Stimulated activated naive CD4-positive, alpha-beta T cell treated with Interleukin-2 at 50 U/mL for 16 hours (primary cell): Measurements from ENCODE around the gene CTIF.
"Not testable (repeated sequence)": the region's sequence is repeated elsewhere in the genome, so short reads cannot be mapped to it uniquely, and the experiment has no call there.

ENCODE experiments used
- DNase-seq: peaks from one replicate; lab custom pipeline; 2025; lab: John Stamatoyannopoulos, UW

The CTIF gene

GRCh38 chr18:48538531-48539405 is at the start of gene CTIF:
Gene CTIF, plus strand, starts transcription at chr18:48539031. Its CDS starts 80,535 bp downstream, at chr18:48619566.
- DNase-seq: peak; percentile 64

GRCh38 chr18:48490641-48491293 is 48.1 kb upstream of the CTIF start:
- no peak for DNase-seq

- DNase-seq: no peak
These were observed 46.0 kb upstream of the CTIF start for GRCh38 chr18:48492880-48493279.

- no peak for DNase-seq
These were observed 45.2 kb upstream of the CTIF start for GRCh38 chr18:48493434-48494230.

GRCh38 chr18:48497863-48498262 is 41.0 kb upstream of the CTIF start:
- DNase-seq: no peak

- DNase-seq: no peak
These were observed 38.3 kb upstream of the CTIF start for GRCh38 chr18:48500517-48500916.

GRCh38 chr18:48502906-48503305 is 35.9 kb upstream of the CTIF start:
- no peak for DNase-seq

GRCh38 chr18:48504819-48505218 is 34.0 kb upstream of the CTIF start:
- no peak for DNase-seq

GRCh38 chr18:48506983-48507568 is 31.8 kb upstream of the CTIF start:
- DNase-seq: not testable (repeated sequence)

GRCh38 chr18:48512498-48512897 is 26.3 kb upstream of the CTIF start:
- not testable (repeated sequence) for DNase-seq

- DNase-seq: no peak
These were observed 24.0 kb upstream of the CTIF start for GRCh38 chr18:48514786-48515185.

- no peak for DNase-seq
These were observed 21.8 kb upstream of the CTIF start for GRCh38 chr18:48517048-48517447.

GRCh38 chr18:48519431-48520100 is 19.3 kb upstream of the CTIF start:
- DNase-seq: no peak

- DNase-seq: no peak
These were observed 17.1 kb upstream of the CTIF start for GRCh38 chr18:48521723-48522122.

GRCh38 chr18:48525671-48526070 is 13.2 kb upstream of the CTIF start:
- DNase-seq: no peak

GRCh38 chr18:48527461-48527860 is 11.4 kb upstream of the CTIF start:
- no peak for DNase-seq

- no peak for DNase-seq
These were observed 10.0 kb upstream of the CTIF start for GRCh38 chr18:48528861-48529260.

- DNase-seq: no peak
These were observed 9.0 kb upstream of the CTIF start for GRCh38 chr18:48529796-48530195.

- no peak for DNase-seq
These were observed 8.3 kb upstream of the CTIF start for GRCh38 chr18:48530399-48531081.

GRCh38 chr18:48531082-48531403 is 7.8 kb upstream of the CTIF start:
- no peak for DNase-seq

GRCh38 chr18:48531908-48532307 is 6.9 kb upstream of the CTIF start:
- no peak for DNase-seq
